ENCODE measurements around the gene AFF2. TPM values are rescaled to one million over a fixed set of nuclear protein-coding genes. Genes with fewer than 3 reads are reported as not detected.

The AFF2 gene
- total RNA-seq, 1 donor: 16.2 TPM

DNA sequence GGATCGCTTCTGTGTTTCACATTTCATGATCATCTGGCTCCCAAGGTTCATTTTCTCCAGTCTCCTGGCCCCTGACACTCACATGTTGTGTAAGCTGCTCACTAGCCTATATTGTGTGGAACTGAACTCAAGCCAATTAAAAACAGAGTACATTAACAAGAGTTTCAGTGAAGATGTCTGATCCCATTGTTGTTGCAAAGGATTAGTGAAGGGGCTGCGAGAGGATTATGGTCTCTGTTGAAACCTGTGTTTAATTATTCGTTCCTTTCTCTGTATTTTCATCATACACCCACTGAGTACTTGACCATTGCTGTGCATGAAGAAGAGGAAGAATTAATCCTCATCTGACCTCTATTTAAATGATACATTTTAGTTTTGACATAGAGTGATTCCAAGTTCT lies 54.7 kb downstream of the AFF2 start:
- Histone ChIP-seq H3K9me3 (ENCODE audit: low read depth, low read length) (no peaks in the 10 kb centered on the region), H3K27me3 (ENCODE audit: insufficient read depth, low read length) (no peaks in the 10 kb centered on the region), H3K4me1 (ENCODE audit: insufficient read depth, low read length) (no peaks in the 10 kb centered on the region), H3K4me3 (ENCODE audit: low read length) (no peak overlapping the region)

DNA sequence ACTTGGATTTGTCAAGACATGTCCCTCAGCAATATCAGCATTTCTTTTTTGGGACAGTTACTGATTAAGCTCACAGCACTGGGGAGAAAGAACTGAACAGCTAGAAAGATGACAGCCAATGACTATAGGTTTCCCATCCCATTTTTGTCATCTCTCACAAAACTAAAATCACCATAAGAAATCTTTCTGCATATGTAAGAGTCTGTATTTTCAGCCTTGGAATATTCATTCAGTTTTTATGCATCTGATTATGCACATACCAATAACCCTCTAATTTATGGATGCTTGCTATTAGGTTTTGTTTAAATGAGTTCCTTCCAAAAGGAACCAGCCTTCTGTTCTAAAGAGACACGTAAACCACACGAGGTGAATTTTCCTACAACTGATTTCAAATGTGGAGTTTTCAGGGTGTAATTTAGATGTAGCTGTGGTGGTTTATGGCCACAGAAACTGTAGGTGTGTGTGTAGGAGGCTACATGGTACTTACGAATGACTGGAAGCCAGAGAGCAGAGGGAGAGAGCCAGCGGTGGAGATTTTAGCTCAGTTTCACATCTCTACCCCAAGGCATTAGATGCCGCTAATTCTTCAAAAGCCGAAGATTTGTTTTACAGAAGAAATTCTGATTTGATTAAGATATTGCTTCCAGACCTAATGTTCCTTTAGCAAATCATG lies 55.3 kb downstream of the AFF2 start:
- H3K27me3 ChIP-seq (ENCODE audit: insufficient read depth, low read length): no peaks in the 10 kb centered on the region
- no peaks in the 10 kb centered on the region for H3K9me3 ChIP-seq (ENCODE audit: low read depth, low read length)
- no peak overlapping the region for H3K4me3 ChIP-seq (ENCODE audit: low read length)
- no peaks in the 10 kb centered on the region for H3K4me1 ChIP-seq (ENCODE audit: insufficient read depth, low read length)

DNA sequence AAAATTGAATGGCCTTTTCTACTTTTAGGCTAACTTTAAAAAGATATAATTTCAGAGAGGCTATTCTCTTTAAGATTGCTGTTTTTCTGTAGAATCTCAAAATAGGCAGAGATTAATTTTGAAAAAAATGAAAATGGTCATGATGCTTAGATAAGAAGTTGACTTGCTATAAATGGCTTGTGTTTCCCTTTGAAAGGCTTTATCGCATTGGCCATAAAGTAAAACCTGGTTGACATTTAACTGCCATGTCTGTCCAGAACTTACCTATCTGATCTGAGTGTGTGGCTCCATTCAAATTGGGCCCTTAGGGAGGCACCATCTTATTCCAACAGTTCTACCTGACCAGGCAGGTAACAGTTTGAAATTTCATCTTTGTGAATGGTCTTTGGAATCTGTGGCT lies 56.1 kb downstream of the AFF2 start:
- H3K9me3 ChIP-seq (ENCODE audit: low read depth, low read length): no peaks in the 10 kb centered on the region
- H3K4me1 ChIP-seq (ENCODE audit: insufficient read depth, low read length): no peaks in the 10 kb centered on the region
- H3K27me3 ChIP-seq (ENCODE audit: insufficient read depth, low read length): no peaks in the 10 kb centered on the region
- H3K4me3 ChIP-seq (ENCODE audit: low read length): no peak overlapping the region

DNA sequence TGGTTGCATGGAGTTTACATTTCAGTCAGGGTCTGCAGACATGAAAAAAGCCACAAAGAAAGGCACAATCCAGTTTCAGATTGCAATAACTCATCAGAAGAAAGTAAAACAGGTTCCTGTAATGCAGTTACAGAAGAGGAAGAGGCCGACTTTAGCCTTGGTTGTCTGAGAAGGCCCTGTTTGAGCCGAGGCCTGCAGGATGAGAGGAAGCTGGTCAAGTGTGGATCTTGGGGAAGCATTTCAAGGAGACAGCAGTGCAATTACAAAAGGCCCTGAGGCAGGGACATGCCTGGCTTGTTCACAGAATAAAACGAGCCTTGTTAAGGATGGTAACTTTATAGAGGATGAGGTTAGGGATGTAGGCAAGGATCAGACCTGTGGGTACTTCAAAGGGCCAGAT lies 62.4 kb downstream of the AFF2 start:
- Histone ChIP-seq H3K27me3 (ENCODE audit: insufficient read depth, low read length) (no peaks in the 10 kb centered on the region), H3K9me3 (ENCODE audit: low read depth, low read length) (no peaks in the 10 kb centered on the region), H3K4me3 (ENCODE audit: low read length) (no peak overlapping the region), H3K4me1 (ENCODE audit: insufficient read depth, low read length) (peaks cover 24% of the 10 kb centered on the region)

DNA sequence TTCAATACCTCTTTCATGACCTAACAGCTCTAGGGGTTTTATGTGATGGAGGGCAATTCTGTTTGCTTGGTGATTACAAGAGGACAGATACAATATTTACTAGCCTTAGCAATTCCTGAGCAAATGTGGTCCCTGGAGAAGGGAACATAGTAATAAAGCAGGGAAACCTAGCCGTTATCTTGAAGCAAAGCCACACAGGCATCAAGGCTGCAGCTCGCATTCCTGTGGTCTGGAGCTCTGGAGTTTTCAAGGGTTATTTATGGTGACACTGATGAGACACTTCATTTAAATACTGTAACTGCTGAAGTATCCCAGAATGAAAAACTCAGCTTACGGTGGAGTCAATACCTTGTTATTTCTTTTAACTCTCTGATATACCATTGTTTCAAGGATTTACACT lies 66.8 kb downstream of the AFF2 start:
- Histone ChIP-seq H3K4me1 (ENCODE audit: insufficient read depth, low read length) (peaks cover 21% of the 10 kb centered on the region), H3K27me3 (ENCODE audit: insufficient read depth, low read length) (no peaks in the 10 kb centered on the region), H3K4me3 (ENCODE audit: low read length) (no peak overlapping the region), H3K9me3 (ENCODE audit: low read depth, low read length) (no peaks in the 10 kb centered on the region)

DNA sequence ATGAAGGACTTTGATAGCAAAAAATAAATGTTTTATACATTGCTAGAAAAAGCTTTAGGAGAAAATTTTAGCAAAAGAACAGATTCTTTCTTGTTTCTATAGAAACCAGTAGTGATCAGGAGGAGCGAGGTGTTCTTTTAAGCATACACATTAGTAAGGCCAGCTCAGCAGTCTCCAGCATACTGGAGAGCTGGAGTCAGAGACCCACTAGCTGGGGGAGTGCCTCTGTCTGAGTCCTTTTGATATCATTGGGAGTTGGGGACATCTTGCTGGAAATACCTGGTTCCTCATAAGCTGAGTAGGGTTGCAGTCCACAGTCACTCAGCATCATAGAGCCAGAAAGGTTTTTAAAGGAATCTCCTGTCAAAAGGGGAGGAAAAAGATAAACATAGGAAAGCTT lies 67.4 kb downstream of the AFF2 start:
- Histone ChIP-seq H3K4me3 (ENCODE audit: low read length) (no peak overlapping the region), H3K4me1 (ENCODE audit: insufficient read depth, low read length) (peaks cover 16% of the 10 kb centered on the region), H3K27me3 (ENCODE audit: insufficient read depth, low read length) (no peaks in the 10 kb centered on the region), H3K9me3 (ENCODE audit: low read depth, low read length) (no peaks in the 10 kb centered on the region)

DNA sequence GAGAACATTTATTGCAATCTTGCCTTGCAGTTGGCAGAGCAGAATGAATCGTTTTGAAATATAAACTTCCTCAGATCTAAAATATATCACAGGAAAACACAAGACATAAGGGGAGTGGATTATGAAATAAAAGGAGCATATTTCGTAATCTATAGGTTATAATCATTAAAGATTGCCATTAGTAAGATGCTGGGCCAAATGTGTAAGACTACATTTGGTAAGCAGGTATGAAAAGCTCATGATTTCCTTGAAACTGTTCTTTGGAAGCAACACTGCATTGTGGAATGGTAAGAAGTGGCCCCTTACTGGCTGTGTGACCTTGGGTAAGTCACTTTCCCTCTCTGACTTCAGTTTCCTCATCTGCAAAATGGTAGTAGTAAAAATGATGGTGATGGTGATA lies 68.3 kb downstream of the AFF2 start:
- Histone ChIP-seq H3K27me3 (ENCODE audit: insufficient read depth, low read length) (no peaks in the 10 kb centered on the region), H3K4me1 (ENCODE audit: insufficient read depth, low read length) (peaks cover 12% of the 10 kb centered on the region), H3K9me3 (ENCODE audit: low read depth, low read length) (no peaks in the 10 kb centered on the region), H3K4me3 (ENCODE audit: low read length) (no peak overlapping the region)

DNA sequence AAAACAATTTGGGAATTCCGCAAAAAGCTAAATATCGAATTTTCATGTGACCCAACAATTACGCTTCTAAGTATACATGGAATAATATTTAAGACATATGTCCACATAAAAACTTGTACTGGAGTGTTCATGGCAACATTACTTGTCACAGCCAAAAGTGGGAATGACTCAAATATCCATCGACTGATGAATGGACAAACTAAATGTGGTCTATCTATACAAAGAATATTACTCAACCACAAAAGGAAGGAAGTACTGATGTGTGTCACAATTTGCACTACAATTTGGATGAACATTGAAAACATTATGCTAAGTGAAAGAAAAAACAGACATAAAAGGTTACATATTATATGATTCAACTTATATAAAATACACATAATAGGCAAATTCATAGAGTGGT lies 71.9 kb downstream of the AFF2 start:
- peaks cover 4% of the 10 kb centered on the region for H3K4me1 ChIP-seq (ENCODE audit: insufficient read depth, low read length)
- no peaks in the 10 kb centered on the region for H3K9me3 ChIP-seq (ENCODE audit: low read depth, low read length)
- H3K27me3 ChIP-seq (ENCODE audit: insufficient read depth, low read length): no peaks in the 10 kb centered on the region
- H3K4me3 ChIP-seq (ENCODE audit: low read length): no peak overlapping the region

DNA sequence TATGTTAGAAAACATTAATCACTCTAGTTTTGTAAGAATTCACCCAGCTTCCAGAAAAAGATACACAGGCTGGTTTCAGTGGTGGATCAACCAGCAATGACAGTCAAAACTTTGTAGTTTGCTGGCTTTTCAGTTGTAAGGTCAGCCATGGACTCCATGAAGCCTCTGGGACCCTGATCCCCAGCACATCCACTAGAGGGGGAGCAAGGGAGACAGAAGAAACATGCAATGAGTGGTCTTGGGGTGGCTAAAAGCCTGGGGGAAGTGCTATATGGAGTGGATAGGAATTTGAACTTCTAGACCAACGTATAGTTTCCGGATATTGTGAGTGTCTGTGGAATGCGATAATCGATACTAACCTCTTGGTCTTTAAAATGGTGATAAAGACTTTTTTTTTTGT lies 72.7 kb downstream of the AFF2 start:
- no peaks in the 10 kb centered on the region for H3K27me3 ChIP-seq (ENCODE audit: insufficient read depth, low read length)
- no peak overlapping the region for H3K4me3 ChIP-seq (ENCODE audit: low read length)
- peaks cover 8% of the 10 kb centered on the region for H3K4me1 ChIP-seq (ENCODE audit: insufficient read depth, low read length)
- H3K9me3 ChIP-seq (ENCODE audit: low read depth, low read length): no peaks in the 10 kb centered on the region

DNA sequence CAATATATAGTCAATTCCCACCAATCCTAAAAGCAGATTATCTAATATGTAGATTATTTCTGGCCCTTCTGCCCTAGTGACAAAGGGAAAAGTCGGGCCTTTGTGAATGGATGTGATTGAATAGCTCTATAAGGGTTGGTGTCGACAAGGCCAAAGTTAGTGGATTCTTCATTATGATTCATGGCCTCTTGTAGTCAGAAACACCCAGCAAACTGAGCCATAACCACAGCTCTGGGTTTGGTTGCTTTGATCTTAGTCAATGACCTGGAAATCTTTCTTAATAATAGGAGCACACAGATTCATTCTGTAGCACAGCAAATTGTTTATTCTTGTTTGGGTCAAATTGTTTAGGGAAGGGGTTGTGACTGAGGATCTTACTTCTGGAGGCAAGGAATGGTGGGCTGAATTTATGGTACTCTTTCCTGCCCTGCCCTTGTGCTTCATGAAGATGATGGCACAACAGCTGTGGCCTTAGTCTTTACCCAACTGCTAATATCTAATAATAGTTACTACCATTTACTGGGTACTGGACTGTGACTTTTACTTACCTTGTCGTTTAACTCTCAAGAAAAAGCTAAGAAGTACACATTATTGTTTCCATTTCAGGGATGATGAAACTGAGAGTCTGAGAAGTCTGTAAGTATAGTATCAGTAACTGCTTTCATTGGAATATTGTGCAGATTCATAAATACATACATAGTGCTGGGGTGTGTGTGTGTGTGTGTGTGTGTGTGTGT lies 74.0 kb downstream of the AFF2 start:
- Histone ChIP-seq H3K4me1 (ENCODE audit: insufficient read depth, low read length) (peaks cover 8% of the 10 kb centered on the region), H3K4me3 (ENCODE audit: low read length) (no peak overlapping the region), H3K27me3 (ENCODE audit: insufficient read depth, low read length) (no peaks in the 10 kb centered on the region), H3K9me3 (ENCODE audit: low read depth, low read length) (no peaks in the 10 kb centered on the region)

DNA sequence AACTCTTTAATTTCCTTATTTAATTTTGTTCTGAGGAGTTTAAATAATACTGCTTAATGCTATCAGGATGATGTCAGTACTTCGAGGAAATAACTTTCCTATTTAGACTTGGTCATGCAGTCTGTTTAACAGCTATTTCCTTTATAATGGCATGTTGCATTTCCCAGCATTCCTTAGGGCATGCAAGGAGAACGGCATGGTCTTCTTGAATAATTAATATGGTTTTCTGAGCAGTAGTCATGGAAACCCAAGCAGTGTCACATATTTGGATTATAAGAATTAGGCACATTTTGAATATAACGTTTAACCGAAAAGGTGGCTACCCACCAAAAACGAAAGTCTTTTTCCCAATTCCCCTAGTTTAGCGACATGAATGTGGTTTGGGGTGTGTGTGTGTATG lies 76.0 kb downstream of the AFF2 start:
- Histone ChIP-seq H3K4me1 (ENCODE audit: insufficient read depth, low read length) (peaks cover 8% of the 10 kb centered on the region), H3K9me3 (ENCODE audit: low read depth, low read length) (no peaks in the 10 kb centered on the region), H3K4me3 (ENCODE audit: low read length) (no peak overlapping the region), H3K27me3 (ENCODE audit: insufficient read depth, low read length) (no peaks in the 10 kb centered on the region)

DNA sequence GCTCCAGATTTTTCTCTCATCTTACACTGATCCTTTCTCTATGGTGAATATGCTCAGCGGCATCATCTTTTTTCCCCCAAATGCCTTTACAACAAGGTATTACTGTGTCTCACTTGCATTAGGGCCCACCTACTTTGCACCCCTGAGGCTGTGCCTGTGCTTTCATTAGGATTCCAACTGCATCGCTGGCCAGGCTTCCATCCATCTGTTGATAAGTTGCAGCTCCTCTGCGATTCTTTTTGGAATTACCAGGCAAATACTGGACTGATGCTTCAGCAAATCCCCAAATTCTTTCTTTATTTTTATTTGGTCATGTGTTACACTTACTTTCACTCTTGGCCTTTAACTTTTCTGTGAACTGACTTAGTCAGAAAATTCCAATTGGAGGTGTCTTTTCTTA lies 77.3 kb downstream of the AFF2 start:
- peaks cover 8% of the 10 kb centered on the region for H3K4me1 ChIP-seq (ENCODE audit: insufficient read depth, low read length)
- H3K4me3 ChIP-seq (ENCODE audit: low read length): no peak overlapping the region
- no peaks in the 10 kb centered on the region for H3K9me3 ChIP-seq (ENCODE audit: low read depth, low read length)
- H3K27me3 ChIP-seq (ENCODE audit: insufficient read depth, low read length): no peaks in the 10 kb centered on the region

DNA sequence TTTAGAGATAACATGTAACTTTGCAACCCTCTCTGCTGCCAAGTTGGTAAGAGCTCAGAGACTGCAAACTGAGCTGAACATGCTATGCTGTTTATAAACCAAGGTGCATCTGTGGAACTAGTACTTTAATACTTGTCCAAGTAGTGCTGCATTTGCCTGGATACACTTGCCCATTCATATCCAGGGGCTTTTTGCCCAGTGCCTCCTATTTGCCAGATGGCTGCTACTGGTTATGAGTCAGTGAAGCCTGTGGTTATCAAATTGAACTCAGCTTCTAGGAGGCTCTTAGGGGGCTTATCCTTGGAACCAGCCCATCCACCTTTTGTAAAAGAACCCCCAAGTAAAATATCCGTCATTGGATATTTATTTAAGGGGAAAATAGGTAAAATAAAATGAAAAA lies 79.6 kb downstream of the AFF2 start:
- Histone ChIP-seq H3K9me3 (ENCODE audit: low read depth, low read length) (no peaks in the 10 kb centered on the region), H3K27me3 (ENCODE audit: insufficient read depth, low read length) (no peaks in the 10 kb centered on the region), H3K4me3 (ENCODE audit: low read length) (no peak overlapping the region), H3K4me1 (ENCODE audit: insufficient read depth, low read length) (peaks cover 4% of the 10 kb centered on the region)

DNA sequence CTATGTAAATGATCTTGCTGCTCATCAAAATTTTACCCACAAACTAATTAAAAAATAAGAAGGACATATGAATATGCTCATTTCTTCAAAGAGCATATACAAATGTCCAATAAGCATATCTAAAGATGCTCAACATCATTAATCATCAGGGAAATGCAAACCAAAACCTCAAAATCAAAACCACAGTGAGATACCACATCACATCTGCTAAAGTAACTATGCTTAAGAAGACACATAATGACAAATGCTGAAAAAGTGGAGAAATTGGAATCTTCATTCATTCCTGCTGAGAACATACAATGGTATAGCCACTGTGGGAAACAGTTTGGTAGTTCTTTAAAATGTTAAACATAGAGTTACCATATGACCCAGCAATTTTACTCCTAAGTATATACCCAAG lies 81.9 kb downstream of the AFF2 start:
- no peaks in the 10 kb centered on the region for H3K27me3 ChIP-seq (ENCODE audit: insufficient read depth, low read length)
- H3K4me1 ChIP-seq (ENCODE audit: insufficient read depth, low read length): peaks cover 4% of the 10 kb centered on the region
- H3K4me3 ChIP-seq (ENCODE audit: low read length): no peak overlapping the region
- no peaks in the 10 kb centered on the region for H3K9me3 ChIP-seq (ENCODE audit: low read depth, low read length)

DNA sequence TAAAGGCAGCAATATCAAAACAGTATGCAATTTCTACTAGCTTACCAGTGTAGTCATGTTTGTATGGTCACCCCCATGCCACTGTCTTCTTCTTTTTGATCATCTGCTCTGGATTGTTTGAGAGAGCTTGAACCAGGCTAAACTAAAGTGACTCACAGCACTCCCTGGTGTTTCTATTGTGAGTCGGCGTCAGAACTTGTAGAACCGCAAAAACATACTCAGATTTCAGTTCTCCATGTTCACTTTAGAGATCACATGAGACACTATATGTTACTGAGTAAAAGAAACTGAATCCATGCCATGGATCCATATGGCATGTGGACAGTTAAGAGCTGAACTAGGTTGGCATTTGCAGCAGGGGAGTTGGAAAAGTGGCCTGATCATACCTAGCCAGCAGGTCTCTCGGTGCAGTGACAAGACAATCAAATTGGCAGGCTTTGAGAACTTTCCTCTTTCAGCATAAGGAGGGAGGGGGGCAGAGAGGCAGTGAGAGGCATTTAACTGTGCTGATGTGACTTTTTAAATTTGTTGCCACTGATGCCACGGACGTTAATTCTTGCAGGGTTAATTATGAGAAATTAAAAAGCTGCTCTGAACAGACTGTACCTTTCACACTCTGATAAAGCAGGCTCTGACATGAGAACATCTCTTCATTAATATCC lies 88.4 kb downstream of the AFF2 start:
- no peaks in the 10 kb centered on the region for H3K9me3 ChIP-seq (ENCODE audit: low read depth, low read length)
- no peak overlapping the region for H3K4me3 ChIP-seq (ENCODE audit: low read length)
- H3K4me1 ChIP-seq (ENCODE audit: insufficient read depth, low read length): no peaks in the 10 kb centered on the region
- H3K27me3 ChIP-seq (ENCODE audit: insufficient read depth, low read length): no peaks in the 10 kb centered on the region

DNA sequence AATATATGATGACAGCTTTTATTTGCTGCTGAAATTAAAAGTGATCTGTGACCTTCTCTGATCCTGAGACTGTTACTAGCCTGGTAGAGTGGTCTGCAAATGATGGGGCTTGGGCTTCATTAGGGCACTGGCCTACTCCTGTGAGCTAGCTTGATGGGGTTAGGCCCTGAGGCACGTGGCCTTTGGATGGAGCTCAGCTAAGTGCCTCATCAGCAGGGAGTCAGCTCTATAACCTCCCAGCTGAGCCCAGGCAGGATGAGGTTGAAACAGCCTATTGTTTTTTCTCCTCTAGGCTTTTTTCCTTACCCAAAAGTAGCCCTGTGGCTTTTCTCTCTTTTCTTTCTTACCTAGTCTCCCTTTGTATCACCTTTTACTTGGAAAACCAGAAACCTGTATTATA lies 92.2 kb downstream of the AFF2 start:
- Histone ChIP-seq H3K4me1 (ENCODE audit: insufficient read depth, low read length) (no peaks in the 10 kb centered on the region), H3K4me3 (ENCODE audit: low read length) (no peak overlapping the region), H3K27me3 (ENCODE audit: insufficient read depth, low read length) (no peaks in the 10 kb centered on the region), H3K9me3 (ENCODE audit: low read depth, low read length) (no peaks in the 10 kb centered on the region)

Measured in mononuclear cell (primary cell).